ENCODE measurements around the gene HIVEP2. TPM values are rescaled to one million over a fixed set of nuclear protein-coding genes. Genes with fewer than 3 reads are reported as not detected.

Gene HIVEP2
- total RNA-seq, 1 donor: 28.9 TPM

- DNase-seq (ENCODE audit: low read depth): no peak
- H3K4me3 ChIP-seq (ENCODE audit: low read depth, low read length): no peak overlapping the region
- TF ChIP-seq CTCF (IDR thresholded peaks at IDR 0.05; ENCODE audit: insufficient read depth, low read depth, low read length): no peak
Measured at GRCh38 chr6:142860498-142860897, 84.5 kb downstream of the HIVEP2 start.

GRCh38 chr6:142857796-142858555 lies 87.0 kb downstream of the HIVEP2 start:
- no peak overlapping the region for H3K4me3 ChIP-seq (ENCODE audit: low read depth, low read length)
- no peak for TF ChIP-seq CTCF (IDR thresholded peaks at IDR 0.05; ENCODE audit: insufficient read depth, low read depth, low read length)
- DNase-seq (ENCODE audit: low read depth): no peak

GRCh38 chr6:142857233-142857761 lies 87.7 kb downstream of the HIVEP2 start:
- DNase-seq (ENCODE audit: low read depth): no peak
- TF ChIP-seq CTCF (IDR thresholded peaks at IDR 0.05; ENCODE audit: insufficient read depth, low read depth, low read length): no peak
- no peak overlapping the region for H3K4me3 ChIP-seq (ENCODE audit: low read depth, low read length)

- DNase-seq (ENCODE audit: low read depth): no peak
- no peak overlapping the region for H3K4me3 ChIP-seq (ENCODE audit: low read depth, low read length)
- no peak for TF ChIP-seq CTCF (IDR thresholded peaks at IDR 0.05; ENCODE audit: insufficient read depth, low read depth, low read length)
Measured at GRCh38 chr6:142856624-142857232, 88.2 kb downstream of the HIVEP2 start.

GRCh38 chr6:142855893-142856623 lies 88.9 kb downstream of the HIVEP2 start:
- no peak for TF ChIP-seq CTCF (IDR thresholded peaks at IDR 0.05; ENCODE audit: insufficient read depth, low read depth, low read length)

GRCh38 chr6:142854589-142855488 lies 90.1 kb downstream of the HIVEP2 start:
- no peak for DNase-seq (ENCODE audit: low read depth)
- no peak overlapping the region for H3K4me3 ChIP-seq (ENCODE audit: low read depth, low read length)
- TF ChIP-seq CTCF (IDR thresholded peaks at IDR 0.05; ENCODE audit: insufficient read depth, low read depth, low read length): no peak

More at GRCh38 chr6:142855893-142856623, 88.9 kb downstream of the HIVEP2 start:
- H3K4me3 ChIP-seq (ENCODE audit: low read depth, low read length): no peak overlapping the region
- DNase-seq (ENCODE audit: low read depth): no peak
